Lower leg skin (tissue), 3 donors: ENCODE data around the gene CASKIN2.

Experiments used
- POLR2A ChIP-seq, 2 donors: fragments of 450-650 bp; IDR thresholded peaks; one replicate each; pipeline ENCODE4 v1.6.1; 2016 to 2017; ENCODE audit warnings: antibody characterized with exemption in 2 of 2, mild to moderate bottlenecking in 1 of 2, moderate library complexity in 1 of 2
- TF ChIP-seq, protein P1 (sequence below), 3 donors: fragments of 450-650 bp; IDR thresholded peaks; one replicate each; pipeline ENCODE4 v1.5.1; 2016; ENCODE audit warnings: antibody characterized with exemption in 3 of 3, mild to moderate bottlenecking in 3 of 3, moderate library complexity in 2 of 3

DNA sequence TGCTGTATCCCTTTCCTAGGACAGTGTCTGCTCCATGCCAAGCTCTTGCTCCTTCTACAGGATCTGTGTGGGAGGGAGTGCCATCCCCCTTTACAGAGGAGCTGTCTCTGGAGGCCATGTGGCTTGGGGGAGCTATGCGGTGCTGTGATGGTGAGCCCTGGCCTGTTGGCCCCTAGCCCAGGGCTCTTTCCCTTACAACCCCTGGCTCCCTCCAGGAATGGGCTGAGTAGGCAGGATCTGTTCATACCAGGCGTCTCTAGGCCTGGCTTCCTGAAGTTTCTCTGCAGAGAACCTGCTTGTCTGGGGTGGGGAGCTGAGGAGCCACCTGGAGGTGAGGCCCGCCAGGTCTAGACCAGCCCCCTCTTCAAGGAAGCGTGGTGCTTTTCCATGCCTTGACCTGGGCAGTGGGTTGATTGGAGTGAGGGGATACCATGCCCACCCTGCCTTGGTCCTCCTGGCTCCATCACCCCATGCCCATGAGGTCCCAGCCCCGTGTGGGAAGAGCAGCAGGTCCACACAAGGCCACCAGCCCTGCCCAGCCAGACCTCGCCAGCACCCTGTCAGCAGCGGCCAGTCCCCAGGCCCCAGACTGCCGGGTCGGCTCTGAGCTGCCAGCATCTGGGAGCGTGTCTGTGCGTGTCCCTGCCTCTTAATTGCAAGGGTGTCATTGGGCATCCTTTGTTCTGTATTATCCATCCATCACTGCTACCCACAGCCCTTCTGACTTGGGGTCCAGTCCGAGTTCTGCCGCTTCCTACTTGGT is 24.8 kb upstream of the CASKIN2 start:
- TF ChIP-seq, protein P1, sequence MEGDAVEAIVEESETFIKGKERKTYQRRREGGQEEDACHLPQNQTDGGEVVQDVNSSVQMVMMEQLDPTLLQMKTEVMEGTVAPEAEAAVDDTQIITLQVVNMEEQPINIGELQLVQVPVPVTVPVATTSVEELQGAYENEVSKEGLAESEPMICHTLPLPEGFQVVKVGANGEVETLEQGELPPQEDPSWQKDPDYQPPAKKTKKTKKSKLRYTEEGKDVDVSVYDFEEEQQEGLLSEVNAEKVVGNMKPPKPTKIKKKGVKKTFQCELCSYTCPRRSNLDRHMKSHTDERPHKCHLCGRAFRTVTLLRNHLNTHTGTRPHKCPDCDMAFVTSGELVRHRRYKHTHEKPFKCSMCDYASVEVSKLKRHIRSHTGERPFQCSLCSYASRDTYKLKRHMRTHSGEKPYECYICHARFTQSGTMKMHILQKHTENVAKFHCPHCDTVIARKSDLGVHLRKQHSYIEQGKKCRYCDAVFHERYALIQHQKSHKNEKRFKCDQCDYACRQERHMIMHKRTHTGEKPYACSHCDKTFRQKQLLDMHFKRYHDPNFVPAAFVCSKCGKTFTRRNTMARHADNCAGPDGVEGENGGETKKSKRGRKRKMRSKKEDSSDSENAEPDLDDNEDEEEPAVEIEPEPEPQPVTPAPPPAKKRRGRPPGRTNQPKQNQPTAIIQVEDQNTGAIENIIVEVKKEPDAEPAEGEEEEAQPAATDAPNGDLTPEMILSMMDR (IDR thresholded peaks at IDR 0.05): no peak
- no peak for TF ChIP-seq POLR2A (IDR thresholded peaks at IDR 0.05)
